HG02885 (cell line): Measurements from ENCODE around the gene AXIN1.

ENCODE experiments used
- ATAC-seq: cut with Tn5 transposase; IDR thresholded peaks from one replicate; pipeline ENCODE4 v1.9.1; 2021; ENCODE audit warnings: mild to moderate bottlenecking; ENCODE audit not compliant: unreplicated experiment, poor library complexity

Gene AXIN1

DNA sequence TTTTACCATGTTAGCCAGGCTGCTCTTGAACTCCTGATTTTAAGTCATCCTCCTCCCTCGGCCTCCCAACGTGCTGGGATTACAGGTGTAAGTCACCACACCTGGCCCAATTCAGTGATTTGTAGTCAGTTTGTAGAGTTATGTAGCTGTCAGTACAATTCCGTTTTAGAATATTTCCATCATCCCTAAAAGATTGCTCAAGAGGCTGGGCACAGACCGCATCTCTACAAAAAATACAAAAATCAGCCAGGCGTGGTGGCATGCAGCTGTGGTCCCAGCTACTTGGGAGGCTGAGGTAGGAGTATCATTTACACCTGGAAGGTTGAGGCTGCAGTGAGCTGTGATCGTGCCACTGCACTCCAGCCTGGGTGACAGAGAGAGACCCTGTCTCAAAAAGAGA, 97.3 kb downstream of the AXIN1 start:
- no peak for ATAC-seq

DNA sequence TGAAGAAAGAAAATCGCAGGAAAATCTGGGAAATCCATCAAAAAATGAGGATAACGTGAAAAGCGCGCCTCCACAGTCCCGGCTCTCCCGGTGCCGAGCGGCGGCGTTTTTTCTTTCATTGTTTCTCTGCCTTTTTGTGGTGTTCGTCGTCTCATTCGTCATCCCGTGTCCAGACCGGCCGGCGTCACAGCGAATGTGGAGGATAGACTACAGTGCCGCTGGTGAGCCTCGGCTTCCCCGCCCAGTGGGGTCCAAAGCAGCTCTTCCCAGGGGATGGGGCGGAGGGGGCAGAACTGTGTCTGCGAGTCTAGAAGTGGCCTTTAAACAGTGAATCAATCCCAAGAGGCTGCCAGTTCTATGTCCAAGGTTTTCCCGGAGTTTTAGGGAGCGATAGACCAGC, 98.1 kb downstream of the AXIN1 start:
- ATAC-seq: no peak

DNA sequence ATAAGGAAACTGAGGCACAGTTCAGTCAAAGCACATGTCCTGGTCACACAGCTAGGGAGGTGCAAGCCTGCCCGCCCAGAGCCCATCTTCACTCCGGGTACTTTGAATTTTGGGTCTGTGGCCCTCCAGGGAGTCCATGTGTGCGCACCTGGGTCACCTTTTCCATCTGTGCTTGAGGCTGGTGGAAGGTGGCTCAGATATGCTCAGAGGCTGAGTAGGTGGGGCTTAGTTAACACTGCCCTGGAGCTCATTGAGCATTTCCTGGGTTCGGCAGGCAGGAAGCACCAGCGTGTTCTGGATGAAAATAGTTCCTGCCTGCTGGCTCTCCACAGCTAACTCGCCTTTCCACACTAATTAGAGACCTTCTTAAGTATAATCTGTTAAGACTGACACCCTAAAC, 98.7 kb downstream of the AXIN1 start:
- ATAC-seq: no peak

DNA sequence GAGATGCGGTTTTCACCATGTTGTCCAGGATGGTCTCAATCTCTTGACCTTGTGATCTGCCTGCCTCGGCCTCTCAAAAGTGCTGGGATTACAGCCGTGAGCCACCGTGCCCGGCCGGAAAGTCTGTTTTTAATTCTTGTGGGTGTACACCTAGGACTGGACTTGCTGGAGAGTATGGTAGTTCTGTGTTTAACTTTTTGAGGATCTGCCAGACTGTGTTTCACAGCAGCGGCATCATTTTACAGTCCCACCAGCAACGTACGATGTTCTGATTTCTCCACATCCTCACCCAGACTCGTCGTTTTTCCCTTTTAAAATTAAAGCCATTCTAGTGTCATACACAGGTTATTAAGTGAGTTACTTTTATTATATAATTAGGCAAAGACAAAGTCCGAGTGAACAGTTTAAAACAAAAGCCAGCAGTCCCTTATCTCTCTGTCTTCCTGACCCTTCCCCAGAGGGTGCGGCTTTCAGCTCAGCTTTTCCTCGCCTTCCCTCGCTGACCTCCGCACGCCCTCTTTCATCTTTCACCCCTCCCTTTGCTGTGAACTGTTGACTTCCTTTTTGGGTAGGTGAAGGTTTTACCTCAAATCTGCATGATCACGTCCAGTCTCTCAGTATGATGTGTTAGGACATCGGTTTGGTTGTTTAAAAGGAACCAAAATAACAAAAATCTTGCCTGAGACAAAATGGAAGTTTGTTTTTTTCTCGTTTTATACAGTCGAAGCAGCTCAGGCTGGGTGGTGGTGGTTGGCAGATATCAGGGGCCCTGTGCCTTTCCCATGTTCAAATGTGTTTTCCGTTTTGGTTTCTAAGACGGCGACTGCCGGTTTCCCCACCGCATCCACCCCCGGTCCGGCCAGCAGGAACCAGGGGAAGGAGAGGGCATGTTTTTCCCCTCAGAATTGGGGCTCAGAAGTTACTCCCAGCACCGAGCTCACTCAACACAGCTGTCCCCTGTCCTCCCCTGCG, 99.9 kb downstream of the AXIN1 start:
- no peak for ATAC-seq

DNA sequence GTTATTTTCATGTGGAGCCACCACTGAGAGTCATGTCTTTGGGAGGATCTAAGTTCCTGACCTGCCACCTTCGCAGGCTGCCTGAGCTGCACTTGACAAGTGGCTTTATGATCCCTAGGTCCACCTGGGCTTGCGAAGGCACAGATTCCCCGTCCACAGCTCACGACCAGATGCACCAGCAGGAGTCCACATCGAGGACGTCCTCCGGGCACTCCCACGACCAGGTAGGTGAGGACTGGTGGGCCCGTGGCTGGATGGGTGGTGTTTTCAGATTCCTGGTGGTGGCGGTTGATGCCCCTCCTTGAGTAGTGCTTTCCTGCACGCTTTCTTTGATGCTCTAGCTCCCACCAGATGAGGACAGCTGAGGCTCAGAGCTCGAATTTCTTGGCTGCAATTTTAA, 103.1 kb downstream of the AXIN1 start:
- ATAC-seq: no peak

DNA sequence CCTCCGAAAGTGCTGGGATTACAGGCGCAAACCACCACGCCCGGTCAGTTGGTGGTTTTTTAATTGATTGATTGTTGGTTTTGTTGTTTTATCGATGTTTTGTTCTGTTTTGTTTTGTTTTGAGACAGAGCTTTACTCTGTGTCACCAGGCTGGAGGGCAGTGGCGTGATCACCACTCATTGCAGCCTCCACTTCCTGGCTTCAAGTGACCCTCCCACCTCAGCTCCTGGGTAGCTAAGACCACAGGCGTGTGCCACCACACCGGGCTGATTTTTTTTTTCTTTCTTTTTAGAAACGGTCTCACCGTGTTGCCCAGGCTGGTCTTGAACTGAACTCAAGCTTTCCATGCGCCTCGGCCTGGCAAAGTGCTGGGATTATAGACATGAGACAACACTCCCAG, 105.5 kb downstream of the AXIN1 start:
- ATAC-seq: no peak

DNA sequence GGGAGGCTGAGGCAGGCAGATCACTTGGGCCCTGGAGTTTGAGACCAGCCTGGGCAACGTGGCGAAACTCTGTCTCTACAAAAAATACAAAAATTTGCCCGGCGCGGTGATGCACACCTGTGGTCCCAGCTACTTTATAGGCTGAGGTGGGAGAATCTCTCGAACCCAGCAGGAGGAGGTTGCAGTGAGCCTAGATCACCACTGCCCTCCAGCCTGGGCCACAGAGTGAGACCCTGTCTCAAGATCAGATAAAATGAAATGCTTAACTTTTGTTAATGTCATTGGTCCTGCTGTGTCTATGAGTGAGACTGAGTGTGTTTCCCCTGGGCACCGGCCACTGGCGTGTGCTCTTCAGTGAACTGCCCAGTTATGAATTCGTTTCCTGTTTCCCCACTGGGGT, 107.4 kb downstream of the AXIN1 start:
- ATAC-seq: no peak

DNA sequence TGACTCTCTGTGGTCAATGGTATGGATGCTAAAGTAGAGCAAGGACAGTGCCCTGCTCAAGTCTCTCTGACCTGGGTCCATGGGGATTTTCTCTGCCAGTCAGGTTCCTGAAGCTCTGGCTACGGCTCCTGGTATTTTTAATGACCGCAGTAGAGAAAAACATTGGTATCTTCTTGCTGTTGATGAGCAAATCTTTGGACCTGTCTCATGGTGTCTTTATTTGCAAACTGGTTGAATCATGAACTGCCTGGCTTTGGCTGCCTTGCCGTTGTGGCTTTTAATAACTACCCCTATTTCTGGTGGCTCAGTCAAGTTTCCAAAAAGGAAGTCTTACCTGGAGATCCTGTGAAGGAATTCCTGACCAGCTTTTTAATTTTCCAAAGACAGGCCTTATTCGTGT, 109.2 kb downstream of the AXIN1 start:
- ATAC-seq: no peak

DNA sequence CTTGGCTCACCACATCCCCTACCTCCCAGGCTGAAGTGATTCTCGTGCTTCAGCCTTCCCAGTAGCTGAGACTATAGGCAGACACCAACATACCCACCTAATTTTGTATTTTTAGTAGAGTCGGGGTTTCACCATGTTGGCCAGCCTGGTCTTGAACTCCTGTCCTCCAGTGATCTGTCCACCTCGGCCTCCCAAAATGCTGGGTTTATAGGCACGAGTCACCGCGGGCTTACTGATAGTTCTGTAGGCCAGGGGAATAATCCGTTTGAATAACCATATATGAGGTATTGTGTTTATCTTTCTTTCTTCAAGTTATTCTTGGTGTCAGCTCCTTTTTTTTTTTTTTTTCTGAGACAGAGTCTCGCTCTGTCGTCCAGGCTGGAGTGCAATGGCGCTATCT, 110.2 kb downstream of the AXIN1 start:
- ATAC-seq: no peak

DNA sequence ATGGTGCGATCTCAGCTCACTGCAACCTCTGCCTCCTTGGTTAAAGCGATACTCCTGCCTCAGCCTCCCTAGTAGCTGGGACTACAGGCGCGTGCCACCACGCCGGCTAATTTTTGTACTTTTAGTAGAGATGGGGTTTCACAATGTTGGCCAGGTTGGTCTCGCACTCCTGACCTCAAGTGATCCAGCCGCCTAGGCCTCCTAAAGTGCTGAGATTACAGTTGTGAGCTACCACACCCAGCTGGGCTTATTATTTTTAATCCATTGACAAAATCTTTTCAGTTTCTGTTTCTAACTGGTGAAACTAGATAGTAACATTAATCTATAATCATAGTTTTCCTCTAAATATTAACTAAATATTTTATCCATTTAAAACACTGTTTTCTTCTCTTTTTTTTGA, 112.0 kb downstream of the AXIN1 start:
- no peak for ATAC-seq

DNA sequence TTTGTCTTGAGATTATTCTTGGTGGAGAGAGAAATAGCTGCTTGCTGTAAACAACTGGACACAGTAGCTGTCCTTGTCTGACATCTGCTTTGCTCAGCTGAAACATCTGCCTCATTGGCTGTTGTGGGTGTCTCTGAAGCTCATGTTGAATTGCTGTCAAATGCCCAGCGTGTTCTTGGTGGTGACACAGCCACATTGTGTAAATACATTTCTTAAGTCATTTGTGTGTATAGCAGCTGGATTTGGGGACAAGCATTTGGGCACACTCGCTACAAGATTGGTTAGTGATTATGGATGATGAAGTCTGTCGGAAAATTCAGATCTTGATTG, 112.6 kb downstream of the AXIN1 start:
- ATAC-seq: no peak
